ENCODE data around the gene ARL8B. TPM values are rescaled to one million over a fixed set of nuclear protein-coding genes. Genes with fewer than 3 reads are reported as not detected.
A peak's percentile ranks its signal among the peaks of the same experiment; 100 is the strongest.
"Not testable (repeated sequence)": the region's sequence is repeated elsewhere in the genome, so short reads cannot be mapped to it uniquely, and the experiment has no call there.

ARL8B gene
- total and polyA plus RNA-seq, 9 of the 15 experiments (the other 6 are each of a cell fraction or from before 2014, with no cell fraction given), result 28.5 to 99.4 (median 77.2) TPM

DNA sequence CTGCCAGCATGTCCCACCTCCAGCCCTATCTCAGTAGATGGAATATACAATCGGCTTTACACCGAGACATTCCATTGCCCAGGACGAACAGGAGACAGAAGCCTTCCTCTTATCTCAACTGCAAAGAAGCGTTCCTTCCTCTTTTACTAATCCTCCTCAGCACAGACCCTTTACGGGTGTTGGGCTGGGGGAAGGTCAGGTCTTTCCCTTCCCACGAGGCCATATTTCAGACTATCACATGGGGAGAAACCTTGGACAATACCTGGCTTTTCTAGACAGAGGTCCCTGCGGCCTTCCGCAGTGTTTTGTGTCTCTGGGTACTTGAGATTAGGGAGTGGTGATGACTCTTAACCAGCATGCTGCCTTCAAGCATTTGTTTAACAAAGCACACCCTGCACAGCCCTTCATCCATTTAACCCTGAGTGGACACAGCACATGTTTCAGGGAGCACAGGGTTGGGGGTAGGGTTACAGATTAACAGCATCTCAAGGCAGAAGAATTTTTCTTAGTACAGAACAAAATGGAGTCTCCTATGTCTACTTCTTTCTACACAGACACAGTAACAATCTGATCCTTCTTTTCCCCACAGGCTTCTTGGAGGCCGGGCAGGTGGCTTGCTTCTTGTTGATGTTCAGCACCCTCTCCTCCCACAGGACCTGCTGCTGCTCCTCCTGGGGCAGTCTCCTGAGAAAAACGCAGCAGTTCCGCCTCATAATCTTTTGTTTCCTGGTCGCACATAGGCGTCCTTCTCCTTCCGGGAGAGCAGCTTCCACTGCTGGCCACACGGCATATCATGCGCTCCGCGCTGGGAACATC lies 39.9 kb upstream of the ARL8B start:
- in situ Hi-C loops (cut with MboI); CTCF ChIA-PET (ENCODE audit: low intra/inter-chr PET ratio); H3K4me3 ChIP-seq; H3K9me3 ChIP-seq (replicated peaks; ENCODE audit: control insufficient read depth, insufficient read depth, low read depth, low read length); BruUV-seq (replicated peaks); H3K79me2 ChIP-seq (ENCODE audit: control insufficient read depth, insufficient read depth, low read length); H3K27me3 ChIP-seq (ENCODE audit: control insufficient read depth in 2 of 2, insufficient read depth in 2 of 2, low read length in 2 of 2); H3K9me1 ChIP-seq (ENCODE audit: control insufficient read depth, insufficient read depth, low read length); H4K20me1 ChIP-seq (replicated peaks; ENCODE audit: control insufficient read depth, insufficient read depth, low read length); H3K36me3 ChIP-seq (ENCODE audit: control insufficient read depth, insufficient read depth, low read length); TF ChIP-seq NR2C1 (IDR thresholded peaks at IDR 0.05); NR4A1 (CRISPR knock-in tag; IDR thresholded peaks at IDR 0.05): not testable (repeated sequence)
- FAIRE-seq (peak; percentile 83), DNase-seq (ENCODE audit: extremely low read depth in 1 of 4, low spot score in 3 of 4) (peak in 3 of 4 experiments; percentile 43 to 82 (median 53)), ATAC-seq (peak; percentile 71)
- Histone ChIP-seq H3K4me1 (replicated peaks in 1 of 2; ENCODE audit: control insufficient read depth in 2 of 2, insufficient read depth in 2 of 2, low read length in 2 of 2) (peaks cover 25 to 38% of the 10 kb centered on the region in 2 experiments), H3K27ac (ENCODE audit: extremely low read depth, low read depth, low read length) (peak overlapping the region; percentile 68), H3K9ac (ENCODE audit: insufficient read depth in 1 of 2, low read depth in 2 of 2, low read length in 2 of 2) (peak overlapping the region; percentile 36 to 80), H3K4me2 (ENCODE audit: insufficient read depth, low read length) (peak overlapping the region; percentile 50), H2AFZ (ENCODE audit: low read depth, low read length) (peak overlapping the region; percentile 85)
- POLR2A ChIA-PET, result interaction anchor here (1.2 to 1.4 kb wide), 2 partner anchors 10 to 12 kb away, joined by 3 to 4 read pairs; no protein-coding TSS in a partner anchor
- 46% methylated on average over 17 of the region's 18 CpGs for WGBS (ENCODE audit: insufficient coverage, low coverage, missing lambda C conversion rate)
- intact Hi-C loops (cut with micrococcal nuclease), result loop anchor here (1.0 to 5.0 kb wide), 2 partner anchors 26 to 40 kb away; partner anchors contain the start of gene ARL8B
- TF ChIP-seq SPI1 (IDR thresholded peaks at IDR 0.05; ENCODE audit: borderline replicate concordance, low read depth, low read length) (peak; percentile 73), NR2C1 (tag; IDR thresholded peaks at IDR 0.05) (peak; percentile 82), ZNF586 (CRISPR knock-in tag; conservative IDR thresholded peaks at IDR 0.05) (peak; percentile 75; the same call in 1 of the 2 replicates), NR4A1 (tag; IDR thresholded peaks at IDR 0.05) (peak; percentile 98), GATAD2B (IDR thresholded peaks at IDR 0.05; ENCODE audit: borderline replicate concordance) (peak; percentile 34; the same call in 1 of the 2 replicates), RCOR1 (IDR thresholded peaks at IDR 0.05; ENCODE audit: borderline replicate concordance in 1 of 2, low read depth in 2 of 2, low read length in 2 of 2) (peak in 1 of 2 experiments; percentile 11; a peak in 1 of 4 replicates), CBFA2T3 (IDR thresholded peaks at IDR 0.05) (peak; percentile 93), RAD51 (IDR thresholded peaks at IDR 0.05; ENCODE audit: borderline replicate concordance, low read depth) (0 out of 2 replicates have a peak, but pooled peaks have one; percentile 15), TEAD2 (tag; IDR thresholded peaks at IDR 0.05) (peak; percentile 69)
- TF ChIP-seq, protein P1, sequence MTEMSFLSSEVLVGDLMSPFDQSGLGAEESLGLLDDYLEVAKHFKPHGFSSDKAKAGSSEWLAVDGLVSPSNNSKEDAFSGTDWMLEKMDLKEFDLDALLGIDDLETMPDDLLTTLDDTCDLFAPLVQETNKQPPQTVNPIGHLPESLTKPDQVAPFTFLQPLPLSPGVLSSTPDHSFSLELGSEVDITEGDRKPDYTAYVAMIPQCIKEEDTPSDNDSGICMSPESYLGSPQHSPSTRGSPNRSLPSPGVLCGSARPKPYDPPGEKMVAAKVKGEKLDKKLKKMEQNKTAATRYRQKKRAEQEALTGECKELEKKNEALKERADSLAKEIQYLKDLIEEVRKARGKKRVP (CRISPR knock-in tag; IDR thresholded peaks at IDR 0.05), result peak; percentile 72
- TF ChIP-seq, protein P2, sequence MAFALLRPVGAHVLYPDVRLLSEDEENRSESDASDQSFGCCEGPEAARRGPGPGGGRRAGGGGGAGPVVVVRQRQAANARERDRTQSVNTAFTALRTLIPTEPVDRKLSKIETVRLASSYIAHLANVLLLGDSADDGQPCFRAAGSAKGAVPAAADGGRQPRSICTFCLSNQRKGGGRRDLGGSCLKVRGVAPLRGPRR (CRISPR knock-in tag; IDR thresholded peaks at IDR 0.05), result peak; percentile 28; the same call in 1 of the 2 replicates
- TF ChIP-seq, protein P3, sequence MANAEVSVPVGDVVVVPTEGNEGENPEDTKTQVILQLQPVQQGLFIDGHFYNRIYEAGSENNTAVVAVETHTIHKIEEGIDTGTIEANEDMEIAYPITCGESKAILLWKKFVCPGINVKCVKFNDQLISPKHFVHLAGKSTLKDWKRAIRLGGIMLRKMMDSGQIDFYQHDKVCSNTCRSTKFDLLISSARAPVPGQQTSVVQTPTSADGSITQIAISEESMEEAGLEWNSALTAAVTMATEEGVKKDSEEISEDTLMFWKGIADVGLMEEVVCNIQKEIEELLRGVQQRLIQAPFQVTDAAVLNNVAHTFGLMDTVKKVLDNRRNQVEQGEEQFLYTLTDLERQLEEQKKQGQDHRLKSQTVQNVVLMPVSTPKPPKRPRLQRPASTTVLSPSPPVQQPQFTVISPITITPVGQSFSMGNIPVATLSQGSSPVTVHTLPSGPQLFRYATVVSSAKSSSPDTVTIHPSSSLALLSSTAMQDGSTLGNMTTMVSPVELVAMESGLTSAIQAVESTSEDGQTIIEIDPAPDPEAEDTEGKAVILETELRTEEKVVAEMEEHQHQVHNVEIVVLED (CRISPR knock-in tag; IDR thresholded peaks at IDR 0.05), result 0 out of 2 replicates have a peak, but pooled peaks have one; percentile 12
- TF ChIP-seq, protein P4, sequence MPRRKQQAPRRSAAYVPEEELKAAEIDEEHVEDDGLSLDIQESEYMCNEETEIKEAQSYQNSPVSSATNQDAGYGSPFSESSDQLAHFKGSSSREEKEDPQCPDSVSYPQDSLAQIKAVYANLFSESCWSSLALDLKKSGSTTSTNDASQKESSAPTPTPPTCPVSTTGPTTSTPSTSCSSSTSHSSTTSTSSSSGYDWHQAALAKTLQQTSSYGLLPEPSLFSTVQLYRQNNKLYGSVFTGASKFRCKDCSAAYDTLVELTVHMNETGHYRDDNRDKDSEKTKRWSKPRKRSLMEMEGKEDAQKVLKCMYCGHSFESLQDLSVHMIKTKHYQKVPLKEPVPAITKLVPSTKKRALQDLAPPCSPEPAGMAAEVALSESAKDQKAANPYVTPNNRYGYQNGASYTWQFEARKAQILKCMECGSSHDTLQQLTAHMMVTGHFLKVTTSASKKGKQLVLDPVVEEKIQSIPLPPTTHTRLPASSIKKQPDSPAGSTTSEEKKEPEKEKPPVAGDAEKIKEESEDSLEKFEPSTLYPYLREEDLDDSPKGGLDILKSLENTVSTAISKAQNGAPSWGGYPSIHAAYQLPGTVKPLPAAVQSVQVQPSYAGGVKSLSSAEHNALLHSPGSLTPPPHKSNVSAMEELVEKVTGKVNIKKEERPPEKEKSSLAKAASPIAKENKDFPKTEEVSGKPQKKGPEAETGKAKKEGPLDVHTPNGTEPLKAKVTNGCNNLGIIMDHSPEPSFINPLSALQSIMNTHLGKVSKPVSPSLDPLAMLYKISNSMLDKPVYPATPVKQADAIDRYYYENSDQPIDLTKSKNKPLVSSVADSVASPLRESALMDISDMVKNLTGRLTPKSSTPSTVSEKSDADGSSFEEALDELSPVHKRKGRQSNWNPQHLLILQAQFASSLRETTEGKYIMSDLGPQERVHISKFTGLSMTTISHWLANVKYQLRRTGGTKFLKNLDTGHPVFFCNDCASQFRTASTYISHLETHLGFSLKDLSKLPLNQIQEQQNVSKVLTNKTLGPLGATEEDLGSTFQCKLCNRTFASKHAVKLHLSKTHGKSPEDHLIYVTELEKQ (CRISPR knock-in tag; IDR thresholded peaks at IDR 0.05), result peak; percentile 78

All from K562 (cell line).